Measurements from ENCODE around the gene ELK3.

The ELK3 gene

GRCh38 chr12:96155181-96155580 is 39.0 kb upstream of the ELK3 start:
- TF ChIP-seq EP300 (IDR thresholded peaks at IDR 0.05; ENCODE audit: borderline replicate concordance) = no peak
- no peak for TF ChIP-seq REST (IDR thresholded peaks at IDR 0.05; ENCODE audit: low read depth)
- TF ChIP-seq CEBPB (IDR thresholded peaks at IDR 0.05) = no peak
- no peak for TF ChIP-seq TAF1 (IDR thresholded peaks at IDR 0.05; ENCODE audit: low read depth)
- no peak for TF ChIP-seq RAD21 (IDR thresholded peaks at IDR 0.05; ENCODE audit: low read depth)
- no peak for TF ChIP-seq FOXM1 (IDR thresholded peaks at IDR 0.05; ENCODE audit: borderline replicate concordance, low read depth)
- TF ChIP-seq MAX (IDR thresholded peaks at IDR 0.05) = no peak

GRCh38 chr12:96155781-96156180 is 38.4 kb upstream of the ELK3 start:
- no peak for TF ChIP-seq EP300 (IDR thresholded peaks at IDR 0.05; ENCODE audit: borderline replicate concordance)
- TF ChIP-seq MAX (IDR thresholded peaks at IDR 0.05) = no peak
- TF ChIP-seq TCF12 (IDR thresholded peaks at IDR 0.05; ENCODE audit: low read depth) = no peak
- TF ChIP-seq ZBTB7A (IDR thresholded peaks at IDR 0.05; ENCODE audit: low read depth) = no peak

GRCh38 chr12:96156211-96156610 is 38.0 kb upstream of the ELK3 start:
- TF ChIP-seq USF1 (IDR thresholded peaks at IDR 0.05) = no peak
- no peak for TF ChIP-seq CREB1 (IDR thresholded peaks at IDR 0.05; ENCODE audit: low read depth)
- no peak for TF ChIP-seq EGR1 (IDR thresholded peaks at IDR 0.05)
- no peak for TF ChIP-seq MAX (IDR thresholded peaks at IDR 0.05)
- TF ChIP-seq TAF1 (IDR thresholded peaks at IDR 0.05; ENCODE audit: low read depth) = no peak
- TF ChIP-seq ZBTB7A (IDR thresholded peaks at IDR 0.05; ENCODE audit: low read depth) = no peak
- TF ChIP-seq YY1 (IDR thresholded peaks at IDR 0.05; ENCODE audit: low read depth) = no peak
- no peak for TF ChIP-seq TEAD4 (IDR thresholded peaks at IDR 0.05)
- TF ChIP-seq NFIC (IDR thresholded peaks at IDR 0.05) = no peak

- no peak for TF ChIP-seq USF1 (IDR thresholded peaks at IDR 0.05)
- no peak for TF ChIP-seq RAD21 (IDR thresholded peaks at IDR 0.05; ENCODE audit: low read depth)
- no peak for TF ChIP-seq TCF12 (IDR thresholded peaks at IDR 0.05; ENCODE audit: low read depth)
Observed at GRCh38 chr12:96157427-96157826, 36.7 kb upstream of the ELK3 start.

GRCh38 chr12:96164951-96165811 is 29.0 kb upstream of the ELK3 start:
- no peak for TF ChIP-seq USF1 (IDR thresholded peaks at IDR 0.05)

- TF ChIP-seq YY1 (IDR thresholded peaks at IDR 0.05; ENCODE audit: low read depth) (no peak), RAD21 (IDR thresholded peaks at IDR 0.05; ENCODE audit: low read depth) (no peak), CEBPB (IDR thresholded peaks at IDR 0.05) (no peak), CREB1 (IDR thresholded peaks at IDR 0.05; ENCODE audit: low read depth) (no peak), EP300 (IDR thresholded peaks at IDR 0.05; ENCODE audit: borderline replicate concordance) (no peak), USF1 (IDR thresholded peaks at IDR 0.05) (no peak), TAF1 (IDR thresholded peaks at IDR 0.05; ENCODE audit: low read depth) (no peak), ZBTB7A (IDR thresholded peaks at IDR 0.05; ENCODE audit: low read depth) (no peak), NFIC (IDR thresholded peaks at IDR 0.05) (no peak), TCF12 (IDR thresholded peaks at IDR 0.05; ENCODE audit: low read depth) (no peak), TEAD4 (IDR thresholded peaks at IDR 0.05) (no peak)
Observed at GRCh38 chr12:96166765-96167164, 27.4 kb upstream of the ELK3 start.

- TF ChIP-seq NFIC (IDR thresholded peaks at IDR 0.05) (no peak), RAD21 (IDR thresholded peaks at IDR 0.05; ENCODE audit: low read depth) (no peak), ZBTB7A (IDR thresholded peaks at IDR 0.05; ENCODE audit: low read depth) (no peak), TAF1 (IDR thresholded peaks at IDR 0.05; ENCODE audit: low read depth) (no peak), EP300 (IDR thresholded peaks at IDR 0.05; ENCODE audit: borderline replicate concordance) (no peak), TCF12 (IDR thresholded peaks at IDR 0.05; ENCODE audit: low read depth) (no peak), CREB1 (IDR thresholded peaks at IDR 0.05; ENCODE audit: low read depth) (no peak), REST (IDR thresholded peaks at IDR 0.05; ENCODE audit: low read depth) (no peak), EGR1 (IDR thresholded peaks at IDR 0.05) (no peak), FOXM1 (IDR thresholded peaks at IDR 0.05; ENCODE audit: borderline replicate concordance, low read depth) (no peak), USF1 (IDR thresholded peaks at IDR 0.05) (no peak), YY1 (IDR thresholded peaks at IDR 0.05; ENCODE audit: low read depth) (no peak), CEBPB (IDR thresholded peaks at IDR 0.05) (no peak), MAX (IDR thresholded peaks at IDR 0.05) (no peak), TEAD4 (IDR thresholded peaks at IDR 0.05) (no peak)
Observed at GRCh38 chr12:96167492-96167891, 26.7 kb upstream of the ELK3 start.

All from Ishikawa (cell line).